GM18505 (cell line): ENCODE data around the gene CPXM1.
A peak's percentile ranks its signal among the peaks of the same experiment; 100 is the strongest.

Experiments used
- ATAC-seq: cut with Tn5 transposase; IDR thresholded peaks from one replicate; pipeline ENCODE4 v1.9.1; 2021; ENCODE audit not compliant: unreplicated experiment
- POLR2A ChIP-seq: IDR thresholded peaks from 4 replicates; pipeline ENCODE4 v1.6.1; 2011; ENCODE audit warnings: borderline replicate concordance; ENCODE audit not compliant: insufficient read depth, insufficient read length; ENCODE audit errors: extremely low read depth

The CPXM1 gene

DNA sequence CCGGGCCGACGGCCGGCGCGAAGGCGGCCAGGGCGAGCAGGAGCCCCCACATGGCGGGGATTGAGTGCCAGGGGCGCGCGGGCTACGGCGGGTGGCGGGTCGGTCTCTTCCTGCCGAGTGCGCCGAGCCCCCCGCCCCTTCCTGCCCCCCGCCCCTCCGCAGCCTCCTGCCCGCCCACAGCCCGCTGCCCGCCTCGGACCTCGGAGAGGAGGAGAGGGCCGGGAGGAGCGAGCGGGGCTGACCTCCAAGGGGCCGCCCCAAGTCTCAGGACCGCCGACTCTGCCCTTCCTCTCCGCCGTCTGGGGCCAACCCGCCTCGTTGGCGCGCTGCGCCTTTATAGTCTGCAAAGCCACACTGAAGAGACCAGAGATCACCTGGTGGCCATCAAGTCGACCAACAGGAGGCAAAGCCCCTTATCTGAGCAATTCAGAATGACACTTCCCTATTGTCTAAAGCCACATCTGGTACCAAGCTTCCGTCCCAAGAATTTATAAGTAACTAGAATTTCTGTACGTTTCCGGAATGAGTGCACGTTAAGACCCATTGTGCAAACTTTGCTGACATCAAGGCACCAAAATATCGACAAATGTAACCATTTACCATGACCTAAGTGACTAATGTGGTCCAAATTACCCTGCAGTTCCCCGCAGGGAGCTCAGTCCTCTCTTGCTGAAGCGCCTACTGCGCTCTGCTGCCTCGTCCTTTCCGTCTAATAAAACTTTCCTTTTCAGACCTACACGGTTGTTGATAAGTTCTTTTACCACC lies at the start of gene CPXM1:
Gene CPXM1 (minus strand): TSS at position 107 of the 765 bp plus-strand sequence. CDS start 55 bp downstream, at position 52.
- ATAC-seq, result no peak
- TF ChIP-seq POLR2A, result no peak

DNA sequence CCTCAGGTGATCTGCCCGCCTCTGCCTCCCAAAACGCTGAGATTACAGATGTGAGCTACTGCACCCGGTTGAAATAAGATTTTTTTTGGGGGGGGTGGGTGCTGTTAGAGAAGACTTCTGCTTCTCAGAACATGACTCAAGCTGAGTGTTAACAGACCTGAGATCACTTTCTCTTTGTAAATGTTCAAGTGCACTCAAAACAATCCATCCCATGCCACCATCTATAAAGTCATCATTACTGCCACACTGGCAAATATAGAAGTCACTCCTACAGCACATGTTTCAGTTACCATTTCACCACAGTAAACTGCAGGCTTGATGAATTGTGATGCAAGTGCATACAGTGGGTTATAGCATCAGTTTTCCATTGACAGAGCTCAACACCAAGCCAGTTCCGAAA lies 49.1 kb upstream of the CPXM1 start:
- no peak for TF ChIP-seq POLR2A
- ATAC-seq, result no peak

DNA sequence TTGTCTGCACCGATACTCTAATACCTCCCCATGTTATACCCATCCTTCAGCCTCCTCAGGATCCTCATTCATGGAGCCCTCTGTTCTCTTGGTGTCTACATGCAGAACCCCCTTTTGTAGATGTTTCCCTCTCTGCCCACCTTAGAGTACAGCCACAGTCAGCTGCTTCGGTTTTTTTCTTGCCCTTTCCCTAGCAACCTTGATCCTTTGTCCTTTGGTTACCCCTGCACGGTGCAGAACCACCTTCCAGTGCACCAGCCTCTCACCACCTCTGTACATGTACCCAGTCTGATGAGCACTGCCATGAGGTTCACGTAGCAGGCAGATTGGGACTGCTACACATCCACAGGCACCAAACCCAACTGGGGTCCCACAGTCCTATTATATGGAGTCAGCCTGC lies 47.4 kb upstream of the CPXM1 start:
- no peak for TF ChIP-seq POLR2A
- ATAC-seq, result no peak

DNA sequence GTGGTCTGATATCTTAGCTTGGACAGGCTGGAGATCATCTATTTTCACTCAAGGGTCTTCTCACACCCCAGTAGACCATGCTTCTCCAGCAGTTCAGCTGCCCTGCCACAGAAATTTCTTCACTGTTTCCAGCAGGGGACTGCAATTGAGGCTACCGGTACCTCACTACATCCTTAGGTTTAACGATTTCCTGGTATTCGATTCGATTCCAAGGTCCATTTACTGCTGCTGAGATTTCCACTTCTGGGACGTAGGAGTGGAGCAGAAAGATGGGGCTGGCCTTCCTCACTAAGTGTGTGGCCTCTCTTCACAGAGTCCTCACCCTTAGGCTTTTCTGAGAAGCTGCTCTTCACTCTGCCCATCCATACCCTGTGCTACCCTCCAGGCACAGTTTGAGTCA lies 46.3 kb upstream of the CPXM1 start:
- TF ChIP-seq POLR2A, result no peak

DNA sequence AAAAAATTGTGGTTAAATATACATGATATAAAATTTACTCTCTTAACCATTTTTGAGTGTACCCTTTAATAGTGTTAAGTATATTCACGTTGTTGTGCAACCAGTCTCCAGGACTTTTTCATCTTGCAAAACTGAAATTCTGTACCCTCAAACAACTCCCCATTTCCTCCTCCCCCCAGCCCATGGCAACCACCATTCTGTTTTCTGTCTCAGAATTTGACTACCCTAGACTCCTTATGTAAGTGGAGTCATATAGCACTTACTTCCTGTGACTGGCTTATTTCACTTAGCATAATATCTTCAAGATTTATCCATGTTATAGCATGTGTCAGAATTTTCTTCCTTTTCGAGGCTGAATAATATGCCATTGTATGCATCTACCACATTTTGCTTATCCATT lies 45.2 kb upstream of the CPXM1 start:
- TF ChIP-seq POLR2A, result no peak
- no peak for ATAC-seq

More for the DNA sequence above, 46.3 kb upstream of the CPXM1 start:
- no peak for ATAC-seq

DNA sequence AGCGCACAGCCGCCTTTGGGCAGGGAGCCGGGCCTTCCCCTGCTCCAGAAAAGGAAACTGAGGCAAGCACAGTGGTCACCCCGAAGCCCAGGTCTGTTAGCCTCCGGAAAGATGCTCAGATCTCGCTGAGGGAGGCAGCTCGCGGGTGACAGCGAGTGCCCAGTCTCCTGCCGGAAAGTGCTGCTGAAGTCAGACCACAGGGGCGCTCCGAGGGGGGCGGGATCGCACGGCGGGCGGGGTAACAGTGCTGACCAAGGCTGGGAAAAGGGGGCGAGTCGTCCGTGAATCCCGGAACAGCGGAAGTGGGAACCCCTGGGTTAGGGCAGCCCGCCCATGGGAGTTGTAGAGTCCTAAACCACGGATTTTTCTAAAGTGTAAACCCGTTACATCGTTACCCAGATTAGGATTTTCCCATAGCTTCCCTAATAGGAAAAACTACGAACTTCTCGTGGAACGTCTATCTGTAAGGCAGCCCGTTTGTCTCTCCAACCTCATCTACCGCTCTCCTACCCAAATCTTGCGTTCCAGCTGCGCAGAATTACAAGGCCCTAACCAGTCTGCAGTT lies 40.6 kb upstream of the CPXM1 start:
- ATAC-seq, result peak; percentile 39
- TF ChIP-seq POLR2A, result no peak

DNA sequence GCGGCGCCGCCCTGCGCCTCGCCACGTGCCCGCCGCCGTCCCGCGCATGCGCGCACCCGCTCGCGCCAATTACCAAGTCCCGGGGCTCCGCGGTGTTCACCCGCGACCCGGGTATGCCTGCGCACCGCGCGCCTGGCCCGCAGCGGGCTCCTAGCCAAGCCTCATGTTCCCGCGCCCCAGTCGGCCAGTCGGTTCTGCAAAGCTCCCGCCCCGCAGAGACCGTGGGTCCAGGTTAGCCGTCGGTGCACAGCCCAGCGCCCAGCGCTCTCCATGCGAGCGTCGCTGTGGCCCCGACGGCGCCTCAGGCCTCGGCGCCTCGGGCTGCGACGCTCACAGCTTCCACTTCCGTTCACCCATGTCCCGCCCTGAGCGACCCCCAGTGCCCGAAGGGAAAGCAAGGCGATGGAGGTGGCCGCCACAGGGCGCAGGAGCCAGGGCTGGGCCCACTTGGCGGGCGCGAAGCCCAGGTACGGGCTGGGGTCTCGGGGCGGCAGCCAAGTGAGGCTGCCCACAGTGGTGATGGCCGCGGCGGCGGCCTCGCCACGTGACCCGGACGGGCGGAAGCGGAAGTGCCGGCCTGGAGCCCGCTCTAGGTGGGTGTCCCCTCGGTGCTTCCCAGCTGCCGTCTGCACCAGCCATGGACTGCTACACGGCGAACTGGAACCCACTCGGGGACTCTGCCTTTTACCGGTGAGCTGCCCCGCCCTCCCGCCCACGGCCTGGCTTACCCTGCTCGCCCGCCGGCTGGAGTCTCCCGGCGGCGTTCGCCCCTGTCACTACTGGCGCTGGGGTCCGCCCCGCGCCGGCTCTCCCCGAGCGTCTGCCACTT lies 39.9 kb upstream of the CPXM1 start, which contains the start of the genes PCED1A and VPS16:
Gene PCED1A (minus strand): TSS at position 518 of the 829 bp plus-strand sequence. CDS start 743 bp downstream, outside the sequence.
Gene VPS16 (plus strand): TSS at position 608 of the 829 bp plus-strand sequence. CDS start 30 bp downstream, at position 638.
- ATAC-seq, result peak; percentile 96

DNA sequence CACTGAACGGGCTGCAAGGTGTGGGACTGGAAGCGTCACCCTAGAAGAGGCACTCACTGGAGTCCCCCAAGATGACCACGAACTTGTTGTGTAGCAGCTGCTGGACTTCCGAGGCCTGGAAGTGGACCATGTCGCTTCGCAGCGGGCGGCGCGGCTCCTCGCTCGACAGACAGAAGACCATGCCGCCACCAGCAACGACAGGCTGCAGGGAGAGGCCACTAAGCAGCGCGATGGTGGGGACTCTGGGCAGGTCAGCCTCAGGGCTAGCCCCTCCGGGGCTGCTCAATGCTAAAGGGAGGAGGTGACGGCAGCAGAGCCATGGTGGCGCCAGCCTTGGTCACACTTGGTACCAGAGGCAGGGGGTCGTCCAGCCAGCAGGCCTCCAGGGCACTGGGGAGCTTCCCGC lies 39.3 kb upstream of the CPXM1 start:
- ATAC-seq, result no peak
- no peak for TF ChIP-seq POLR2A

More for the DNA sequence above, 39.9 kb upstream of the CPXM1 start, which contains the start of the genes PCED1A and VPS16:
- TF ChIP-seq POLR2A, result peak; percentile 85

DNA sequence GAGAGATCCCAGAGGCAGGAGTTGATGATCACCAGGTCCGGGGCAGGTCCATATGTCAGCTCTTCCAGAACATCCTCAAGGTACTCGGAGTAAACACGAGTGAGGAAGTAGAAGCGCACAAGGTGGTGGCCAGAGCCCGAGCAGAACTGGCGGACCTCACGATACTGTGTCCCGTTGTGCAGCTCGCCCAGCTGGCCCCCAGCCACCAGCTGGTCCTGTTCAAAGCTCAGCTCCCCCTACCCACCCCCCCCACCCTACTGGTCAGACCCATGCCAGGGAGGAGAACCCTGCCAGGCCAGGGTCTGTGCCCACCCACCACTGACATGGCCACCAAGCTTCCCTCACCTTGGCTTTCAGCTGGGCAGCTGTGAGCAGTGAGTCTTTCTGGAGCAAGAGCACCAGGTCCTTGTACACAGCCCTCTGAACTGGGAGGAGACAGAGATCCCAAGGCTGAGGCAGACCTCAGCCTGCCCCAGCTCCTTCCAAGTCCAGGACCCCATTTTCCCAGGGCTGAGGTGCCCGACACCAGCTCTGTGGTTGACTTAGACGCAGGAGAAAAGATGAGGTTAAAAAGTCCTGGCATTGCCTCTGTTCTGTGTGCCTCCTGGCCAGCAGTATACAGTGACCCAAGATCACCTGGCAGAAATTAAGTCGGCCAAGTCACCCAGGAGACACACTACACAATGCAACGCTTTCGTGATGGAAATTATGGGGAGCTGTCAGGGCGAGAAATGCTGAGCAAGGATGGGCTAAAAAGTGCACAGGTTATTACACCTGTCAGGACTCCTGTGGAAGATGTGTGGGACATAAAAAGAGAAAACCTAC lies 38.6 kb upstream of the CPXM1 start:
- no peak for TF ChIP-seq POLR2A
- no peak for ATAC-seq

DNA sequence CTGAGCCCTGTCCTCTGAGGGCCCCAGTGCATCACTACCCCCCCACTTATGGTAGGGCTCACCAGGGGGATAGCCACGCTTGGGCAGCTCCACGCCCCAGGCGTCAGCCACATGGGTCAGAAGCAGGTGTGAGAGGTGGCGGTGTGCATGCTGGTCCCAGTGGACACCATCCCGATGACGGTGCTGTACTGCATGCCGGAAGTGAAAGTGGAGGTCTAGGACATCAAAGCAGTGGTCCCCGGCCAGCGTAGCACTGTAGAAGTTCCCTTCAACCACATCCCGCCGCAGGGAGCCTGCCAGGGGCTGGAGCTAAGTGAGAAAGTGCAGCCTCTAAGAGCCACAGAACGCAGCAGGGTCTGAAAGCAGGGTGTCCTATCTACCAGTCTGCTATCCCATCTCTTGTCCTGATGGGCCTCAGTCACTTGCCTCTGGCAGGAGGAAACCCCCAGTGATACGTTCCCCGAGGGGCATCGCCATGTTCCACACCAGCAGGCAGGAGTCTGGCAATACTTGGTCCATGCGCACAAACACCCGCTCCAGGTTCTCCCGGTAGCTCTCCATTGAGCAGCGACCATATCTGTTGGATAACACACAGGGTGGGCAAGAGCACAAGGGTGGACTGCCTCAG lies 37.9 kb upstream of the CPXM1 start:
- no peak for ATAC-seq
- TF ChIP-seq POLR2A, result no peak

DNA sequence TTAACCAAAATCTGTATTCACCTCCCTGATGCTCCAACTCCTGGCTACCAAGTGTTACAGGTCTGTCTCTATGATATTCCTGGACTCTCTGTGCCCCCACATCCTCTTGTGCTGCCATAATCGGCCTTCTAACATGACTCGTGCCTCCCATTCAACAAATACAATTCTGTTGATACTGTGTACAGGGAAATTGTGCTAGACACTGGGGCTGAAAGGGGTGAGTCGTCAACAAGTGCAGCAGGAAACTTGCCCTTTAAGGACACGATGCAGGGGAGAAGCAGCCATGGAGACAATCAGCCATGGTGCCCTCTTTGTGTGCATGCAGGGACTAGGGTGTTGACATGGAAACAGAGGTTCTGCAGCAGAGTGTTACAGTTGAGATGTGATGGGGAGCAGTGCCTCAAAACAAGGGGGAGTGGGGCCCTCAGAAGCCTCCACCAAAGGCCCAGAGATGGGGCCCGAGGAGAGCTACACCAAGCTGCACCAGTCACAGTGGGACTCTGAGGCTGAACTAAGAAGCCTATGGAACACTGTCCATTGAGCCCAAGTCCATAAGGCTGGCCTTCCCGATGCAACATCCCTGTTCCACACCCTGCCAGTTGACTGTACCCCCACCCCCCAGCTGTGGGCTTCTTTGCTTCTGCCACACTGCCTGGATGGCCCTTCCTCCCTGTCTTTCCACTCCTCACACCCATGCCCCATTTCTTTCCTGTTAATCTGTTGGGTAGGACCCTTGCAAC lies 37.0 kb upstream of the CPXM1 start:
- no peak for TF ChIP-seq POLR2A
- no peak for ATAC-seq

DNA sequence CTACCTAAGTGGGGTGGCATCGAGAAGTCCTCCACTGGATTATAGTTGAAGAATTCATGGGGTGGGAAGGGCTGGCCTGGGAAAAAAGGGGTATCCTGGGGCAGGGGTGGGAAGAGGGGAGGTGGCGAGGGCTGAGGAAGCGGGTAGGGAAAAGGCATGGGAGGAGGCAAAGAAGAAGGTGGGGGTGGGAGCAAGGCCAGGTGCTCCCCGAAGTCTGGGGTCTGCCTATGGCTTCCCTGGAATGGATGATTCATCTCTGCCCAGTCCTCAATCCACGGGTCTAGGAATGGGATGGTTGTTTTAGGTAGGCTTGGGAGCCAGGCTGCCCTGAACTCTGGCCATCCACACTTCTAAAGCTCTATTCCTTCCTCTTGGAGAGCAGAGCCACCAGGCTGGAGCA lies 35.6 kb upstream of the CPXM1 start:
- no peak for TF ChIP-seq POLR2A
- ATAC-seq, result no peak

DNA sequence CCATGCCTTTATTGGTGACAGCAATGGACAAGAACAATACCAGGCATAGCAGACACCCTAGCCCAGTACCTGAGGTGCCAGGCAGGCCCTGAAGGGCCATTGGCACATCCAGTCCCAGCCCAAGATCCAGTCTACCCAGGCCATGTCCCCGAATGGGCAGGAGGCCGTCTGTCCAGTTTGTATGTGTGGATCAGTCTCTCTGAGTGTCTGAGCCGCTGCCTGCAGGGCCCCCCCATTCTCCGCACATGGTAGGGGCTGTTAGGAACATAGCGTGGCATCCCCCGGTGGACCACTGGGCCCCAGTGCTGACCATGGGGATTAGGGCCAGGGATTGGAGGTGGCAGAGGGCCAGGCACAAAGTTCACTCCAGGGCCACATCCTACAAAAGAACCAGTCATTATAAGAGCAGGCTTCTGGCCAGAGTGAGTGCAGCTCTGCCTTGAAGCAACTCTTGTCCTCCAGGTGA lies 34.9 kb upstream of the CPXM1 start:
- no peak for ATAC-seq
- no peak for TF ChIP-seq POLR2A
